Right atrium auricular region (tissue), 2 donors: ENCODE measurements around the gene TNIP1. TPM values are rescaled to one million over a fixed set of nuclear protein-coding genes. Genes with fewer than 3 reads are reported as not detected.

Source experiments
- DNase-seq: peaks from one replicate; pipeline ENCODE4 v3.0.0-alpha.2; 2019; ENCODE audit warnings: low spot score
- H3K27ac ChIP-seq, 2 donors: fragments of 200-600 bp; sonication (generic); 1 replicate in 1 of 2; 2 replicates in 1 of 2; pipeline ENCODE4 v1.5.1; 2016 to 2019
- H3K27me3 ChIP-seq, 2 donors: fragments of 200-600 bp; sonication (generic); one replicate each; pipeline versions ENCODE4 v1.5.1 to v1.6.0; 2017 to 2019
- H3K36me3 ChIP-seq: fragments of 200-600 bp; sonication (generic); one replicate; pipeline ENCODE4 v1.5.1; 2016
- H3K4me1 ChIP-seq, 2 donors: fragments of 200-600 bp; sonication (generic); one replicate each; pipeline versions ENCODE4 v1.5.1 to v1.6.0; 2017 to 2019
- H3K4me3 ChIP-seq, 2 donors: fragments of 200-600 bp; sonication (generic); 1 replicate in 1 of 2; 2 replicates in 1 of 2; pipeline ENCODE4 v1.5.1; 2017 to 2019; ENCODE audit warnings: mild to moderate bottlenecking in 1 of 2, moderate library complexity in 1 of 2
- H3K9me3 ChIP-seq, 2 donors: fragments of 200-600 bp; sonication (generic); one replicate each; pipeline ENCODE4 v1.5.1; 2019
- CTCF ChIP-seq, 2 donors: fragments of 200-600 bp; sonication (generic); IDR thresholded peaks; one replicate each; pipeline ENCODE4 v1.5.1; 2019; ENCODE audit warnings: antibody characterized with exemption in 2 of 2
- total RNA-seq, 2 donors: library from RNA; depleted of rRNA; stranded (reverse); fragments of >200 nt; gene quantifications; one replicate each; pipeline ENCODE4 v1.1.0, GENCODE V29; 2016

TNIP1 gene
- total RNA-seq, 2 donors from 2014 or later, result 68.9 to 92.6 TPM

- H3K36me3 ChIP-seq, result no peaks in the 10 kb centered on the region
These were observed 13.0 kb downstream of the TNIP1 start for GRCh38 chr5:151067632-151068432.

GRCh38 chr5:151066920-151067319, 13.9 kb downstream of the TNIP1 start:
- TF ChIP-seq CTCF (IDR thresholded peaks at IDR 0.05), result no peak
- H3K4me1 ChIP-seq, result peaks cover 0 to 77% of the 10 kb centered on the region in 2 donors
- no peak overlapping the region for H3K4me3 ChIP-seq
- H3K27me3 ChIP-seq, result no peaks in the 10 kb centered on the region
- peaks cover 7% of the 10 kb centered on the region for H3K36me3 ChIP-seq
- DNase-seq, result no peak
- H3K9me3 ChIP-seq, result no peaks in the 10 kb centered on the region
- H3K27ac ChIP-seq, result no peak overlapping the region

More at GRCh38 chr5:151067632-151068432, 13.0 kb downstream of the TNIP1 start:
- Histone ChIP-seq H3K27me3 (no peaks in the 10 kb centered on the region), H3K4me1 (peaks cover 0 to 77% of the 10 kb centered on the region in 2 donors), H3K9me3 (no peaks in the 10 kb centered on the region), H3K4me3 (no peak overlapping the region), H3K27ac (peak overlapping the region; percentile 64 to 70)
- no peak for DNase-seq
- no peak for TF ChIP-seq CTCF (IDR thresholded peaks at IDR 0.05)

GRCh38 chr5:151065609-151066008, 15.2 kb downstream of the TNIP1 start:
- Histone ChIP-seq H3K27ac (no peak overlapping the region), H3K36me3 (peaks cover 19% of the 10 kb centered on the region), H3K4me3 (no peak overlapping the region), H3K4me1 (peaks cover 0 to 80% of the 10 kb centered on the region in 2 donors), H3K27me3 (no peaks in the 10 kb centered on the region), H3K9me3 (no peaks in the 10 kb centered on the region)
- no peak for DNase-seq
- TF ChIP-seq CTCF (IDR thresholded peaks at IDR 0.05), result no peak

GRCh38 chr5:151064916-151065499, 15.8 kb downstream of the TNIP1 start:
- Histone ChIP-seq H3K27me3 (no peaks in the 10 kb centered on the region), H3K9me3 (no peaks in the 10 kb centered on the region), H3K4me3 (no peak overlapping the region), H3K27ac (peak overlapping the region in 1 of 2 donors; percentile 86), H3K4me1 (peaks cover 0 to 86% of the 10 kb centered on the region in 2 donors), H3K36me3 (peaks cover 19% of the 10 kb centered on the region)
- TF ChIP-seq CTCF (IDR thresholded peaks at IDR 0.05), result no peak
- DNase-seq, result no peak

- TF ChIP-seq CTCF (IDR thresholded peaks at IDR 0.05), result no peak
- Histone ChIP-seq H3K9me3 (no peaks in the 10 kb centered on the region), H3K4me1 (peaks cover 0 to 86% of the 10 kb centered on the region in 2 donors), H3K36me3 (peaks cover 29% of the 10 kb centered on the region), H3K27me3 (no peaks in the 10 kb centered on the region), H3K4me3 (no peak overlapping the region), H3K27ac (peak overlapping the region; percentile 83 to 86)
- DNase-seq, result peak; percentile 79
These were observed 17.5 kb downstream of the TNIP1 start for GRCh38 chr5:151063142-151063989.
